Hepatocyte (in vitro differentiated cells): ENCODE measurements around the gene BCL2. TPM values are rescaled to one million over a fixed set of nuclear protein-coding genes. Genes with fewer than 3 reads are reported as not detected.

Experiments used
- DNase-seq: peaks from one replicate; pipeline ENCODE4 v3.0.0-alpha.2; 2016; ENCODE audit warnings: low spot score
- H2AFZ ChIP-seq: fragments of 200-600 bp; sonication (generic); 2 replicates; pipeline ENCODE4 v1.6.0; 2016; ENCODE audit warnings: antibody characterized with exemption, mild to moderate bottlenecking
- H3K27ac ChIP-seq: fragments of 200-600 bp; sonication (generic); 2 replicates; pipeline ENCODE4 v1.5.1; 2016; ENCODE audit warnings: mild to moderate bottlenecking
- H3K27me3 ChIP-seq: fragments of 200-600 bp; sonication (generic); 2 replicates; pipeline ENCODE4 v1.6.1; 2016
- H3K36me3 ChIP-seq: fragments of 200-600 bp; sonication (generic); replicated peaks from 2 replicates; pipeline ENCODE4 v1.5.1; 2016; ENCODE audit warnings: low read depth; ENCODE audit not compliant: insufficient read depth
- H3K4me1 ChIP-seq: fragments of 200-600 bp; sonication (generic); 2 replicates; pipeline ENCODE4 v1.5.1; 2016; ENCODE audit warnings: mild to moderate bottlenecking, moderate library complexity; ENCODE audit not compliant: insufficient read depth
- H3K4me2 ChIP-seq: fragments of 200-600 bp; sonication (generic); 2 replicates; pipeline ENCODE4 v1.6.0; 2016
- H3K4me3 ChIP-seq: fragments of 200-600 bp; sonication (generic); 2 replicates; pipeline ENCODE4 v1.5.1; 2016; ENCODE audit warnings: mild to moderate bottlenecking
- H3K79me2 ChIP-seq: fragments of 200-600 bp; sonication (generic); 2 replicates; pipeline ENCODE4 v1.6.0; 2017; ENCODE audit warnings: mild to moderate bottlenecking
- H3K9me2 ChIP-seq: fragments of 200-600 bp; sonication (generic); replicated peaks from 2 replicates; pipeline ENCODE4 v1.6.0; 2017; ENCODE audit warnings: mild to moderate bottlenecking; ENCODE audit not compliant: insufficient read depth
- H3K9me3 ChIP-seq: fragments of 200-600 bp; sonication (generic); 2 replicates; pipeline ENCODE4 v1.5.1; 2016; ENCODE audit warnings: low read depth, mild to moderate bottlenecking
- H4K20me1 ChIP-seq: fragments of 200-600 bp; sonication (generic); 2 replicates; pipeline ENCODE4 v1.6.0; 2016; ENCODE audit warnings: mild to moderate bottlenecking; ENCODE audit not compliant: insufficient read depth, poor library complexity, severe bottlenecking
- CTCF ChIP-seq: fragments of 200-600 bp; sonication (generic); IDR thresholded peaks from 2 replicates; pipeline ENCODE4 v1.5.1; 2016; ENCODE audit warnings: antibody characterized with exemption, mild to moderate bottlenecking; ENCODE audit not compliant: poor library complexity
- EZH2 ChIP-seq: fragments of 200-600 bp; sonication (generic); IDR thresholded peaks from 2 replicates; pipeline ENCODE4 v1.6.1; 2016; ENCODE audit warnings: antibody characterized with exemption, mild to moderate bottlenecking, borderline replicate concordance
- EZH2phosphoT487 ChIP-seq: fragments of 200-600 bp; sonication (generic); IDR thresholded peaks from one replicate; pipeline ENCODE4 v1.6.1; 2018; ENCODE audit warnings: antibody characterized with exemption, mild to moderate bottlenecking, low read depth, moderate library complexity; ENCODE audit not compliant: unreplicated experiment, severe bottlenecking
- WGBS: methylation state at CpG from one replicate; pipeline ENCODE4 v1.1.6; 2016; ENCODE audit warnings: low lambda C conversion rate; ENCODE audit errors: missing lambda C conversion rate; 5-methylcytosine and 5-hydroxymethylcytosine counted together
- polyA plus RNA-seq: library from polyadenylated mRNA; unstranded; fragments of >200 nt; fragmentation: Nextera tagmentation; extraction: Ambion mirVana; gene quantifications from 2 replicates; pipeline ENCODE4 v1.2.1, GENCODE V29; 2016
- total RNA-seq: library from RNA; depleted of rRNA; stranded (reverse); fragments of >200 nt; gene quantifications from 2 replicates; pipeline ENCODE4 v1.2.3, GENCODE V29; 2014

Gene BCL2
- total and polyA plus RNA-seq, 2 experiments from 2014 or later: 1.0 to 11.4 TPM

- no peak overlapping the region for H3K27ac ChIP-seq
- H2AFZ ChIP-seq: no peak overlapping the region
- H3K36me3 ChIP-seq: no peaks in the 10 kb centered on the region
- H3K79me2 ChIP-seq: no peaks in the 10 kb centered on the region
- 69% methylated on average over 14 of the region's 14 CpGs for WGBS
- no peaks in the 10 kb centered on the region for H3K9me2 ChIP-seq
- no peak overlapping the region for H3K4me3 ChIP-seq
- no peaks in the 10 kb centered on the region for H4K20me1 ChIP-seq
- TF ChIP-seq EZH2: no peak
- no peak for TF ChIP-seq EZH2phosphoT487
- no peak for TF ChIP-seq CTCF
- H3K9me3 ChIP-seq: no peaks in the 10 kb centered on the region
- H3K4me1 ChIP-seq: peaks cover 17% of the 10 kb centered on the region
- DNase-seq: no peak
- no peaks in the 10 kb centered on the region for H3K27me3 ChIP-seq
- H3K4me2 ChIP-seq: no peak overlapping the region
Measured at GRCh38 chr18:63155910-63156773, 163.4 kb downstream of the BCL2 start.

GRCh38 chr18:63155169-63155852 lies 164.3 kb downstream of the BCL2 start:
- H3K27ac ChIP-seq: no peak overlapping the region

GRCh38 chr18:63154350-63155152 lies 165.0 kb downstream of the BCL2 start:
- WGBS: 77% methylated on average over 10 of the region's 10 CpGs
- no peaks in the 10 kb centered on the region for H3K9me2 ChIP-seq
- no peaks in the 10 kb centered on the region for H3K9me3 ChIP-seq
- no peaks in the 10 kb centered on the region for H3K79me2 ChIP-seq
- no peak overlapping the region for H3K4me3 ChIP-seq
- no peak overlapping the region for H3K4me2 ChIP-seq
- no peak for DNase-seq
- TF ChIP-seq EZH2phosphoT487 (no peak), CTCF (no peak), EZH2 (no peak)
- no peaks in the 10 kb centered on the region for H3K27me3 ChIP-seq
- no peaks in the 10 kb centered on the region for H4K20me1 ChIP-seq
- no peak overlapping the region for H3K27ac ChIP-seq
- no peaks in the 10 kb centered on the region for H3K36me3 ChIP-seq
- no peak overlapping the region for H2AFZ ChIP-seq
- H3K4me1 ChIP-seq: peaks cover 9% of the 10 kb centered on the region

More at GRCh38 chr18:63155169-63155852, 164.3 kb downstream of the BCL2 start:
- Histone ChIP-seq H3K36me3 (no peaks in the 10 kb centered on the region), H2AFZ (peak overlapping the region; percentile 39), H4K20me1 (no peaks in the 10 kb centered on the region), H3K79me2 (no peaks in the 10 kb centered on the region), H3K9me2 (no peaks in the 10 kb centered on the region), H3K4me3 (no peak overlapping the region), H3K9me3 (no peaks in the 10 kb centered on the region), H3K27me3 (no peaks in the 10 kb centered on the region), H3K4me2 (peak overlapping the region; percentile 57), H3K4me1 (peaks cover 9% of the 10 kb centered on the region)
- 59% methylated on average over 23 of the region's 23 CpGs for WGBS
- peak; percentile 58 for TF ChIP-seq CTCF
- no peak for TF ChIP-seq EZH2
- DNase-seq: peak; percentile 71
